HG03097 (cell line): ENCODE measurements around the gene NLRC4.
"Not testable (repeated sequence)": the region's sequence is repeated elsewhere in the genome, so short reads cannot be mapped to it uniquely, and the experiment has no call there.

Experiments used
- ATAC-seq: cut with Tn5 transposase; IDR thresholded peaks from one replicate; pipeline ENCODE4 v1.9.1; 2021; ENCODE audit not compliant: unreplicated experiment, low FRiP score

NLRC4 gene, protein sequence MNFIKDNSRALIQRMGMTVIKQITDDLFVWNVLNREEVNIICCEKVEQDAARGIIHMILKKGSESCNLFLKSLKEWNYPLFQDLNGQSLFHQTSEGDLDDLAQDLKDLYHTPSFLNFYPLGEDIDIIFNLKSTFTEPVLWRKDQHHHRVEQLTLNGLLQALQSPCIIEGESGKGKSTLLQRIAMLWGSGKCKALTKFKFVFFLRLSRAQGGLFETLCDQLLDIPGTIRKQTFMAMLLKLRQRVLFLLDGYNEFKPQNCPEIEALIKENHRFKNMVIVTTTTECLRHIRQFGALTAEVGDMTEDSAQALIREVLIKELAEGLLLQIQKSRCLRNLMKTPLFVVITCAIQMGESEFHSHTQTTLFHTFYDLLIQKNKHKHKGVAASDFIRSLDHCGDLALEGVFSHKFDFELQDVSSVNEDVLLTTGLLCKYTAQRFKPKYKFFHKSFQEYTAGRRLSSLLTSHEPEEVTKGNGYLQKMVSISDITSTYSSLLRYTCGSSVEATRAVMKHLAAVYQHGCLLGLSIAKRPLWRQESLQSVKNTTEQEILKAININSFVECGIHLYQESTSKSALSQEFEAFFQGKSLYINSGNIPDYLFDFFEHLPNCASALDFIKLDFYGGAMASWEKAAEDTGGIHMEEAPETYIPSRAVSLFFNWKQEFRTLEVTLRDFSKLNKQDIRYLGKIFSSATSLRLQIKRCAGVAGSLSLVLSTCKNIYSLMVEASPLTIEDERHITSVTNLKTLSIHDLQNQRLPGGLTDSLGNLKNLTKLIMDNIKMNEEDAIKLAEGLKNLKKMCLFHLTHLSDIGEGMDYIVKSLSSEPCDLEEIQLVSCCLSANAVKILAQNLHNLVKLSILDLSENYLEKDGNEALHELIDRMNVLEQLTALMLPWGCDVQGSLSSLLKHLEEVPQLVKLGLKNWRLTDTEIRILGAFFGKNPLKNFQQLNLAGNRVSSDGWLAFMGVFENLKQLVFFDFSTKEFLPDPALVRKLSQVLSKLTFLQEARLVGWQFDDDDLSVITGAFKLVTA

DNA sequence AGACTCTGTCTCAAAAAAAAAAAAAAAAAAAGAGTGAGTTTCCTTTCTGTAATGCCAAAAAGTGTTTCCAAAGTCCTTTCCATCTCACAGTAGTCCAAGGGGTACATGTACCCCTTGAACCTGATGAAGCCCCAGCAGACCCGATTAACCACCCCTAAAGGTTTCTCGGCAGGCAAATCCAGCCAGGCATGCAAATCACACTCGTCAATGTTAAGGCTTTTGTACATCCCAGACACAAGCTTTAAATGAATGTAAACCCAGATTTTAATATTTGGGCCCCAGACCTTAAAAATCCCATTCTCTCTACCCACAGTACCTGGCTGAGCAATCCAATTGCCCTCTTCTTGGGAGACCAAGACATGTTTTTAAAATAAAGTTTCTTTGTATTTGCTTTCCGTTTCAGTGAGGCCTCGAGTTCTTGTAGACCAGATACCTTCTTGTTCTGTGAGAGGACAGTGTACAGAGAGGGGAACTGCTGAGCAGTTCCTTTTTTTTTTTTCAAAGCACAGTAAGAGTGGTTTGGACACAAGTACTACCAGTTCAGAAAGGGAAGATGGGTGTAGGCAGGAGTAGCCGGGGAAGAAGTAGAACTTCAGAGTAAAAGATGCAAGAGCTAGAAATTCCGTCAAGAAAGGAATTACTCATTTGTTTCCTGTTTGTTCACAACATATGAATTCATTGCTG, at the start of gene NLRC4:
Gene NLRC4, minus strand, starts transcription at position 465 of the 684 bp plus-strand sequence. CDS start 8,111 bp downstream, outside the sequence.
- peak; percentile 83 for ATAC-seq

DNA sequence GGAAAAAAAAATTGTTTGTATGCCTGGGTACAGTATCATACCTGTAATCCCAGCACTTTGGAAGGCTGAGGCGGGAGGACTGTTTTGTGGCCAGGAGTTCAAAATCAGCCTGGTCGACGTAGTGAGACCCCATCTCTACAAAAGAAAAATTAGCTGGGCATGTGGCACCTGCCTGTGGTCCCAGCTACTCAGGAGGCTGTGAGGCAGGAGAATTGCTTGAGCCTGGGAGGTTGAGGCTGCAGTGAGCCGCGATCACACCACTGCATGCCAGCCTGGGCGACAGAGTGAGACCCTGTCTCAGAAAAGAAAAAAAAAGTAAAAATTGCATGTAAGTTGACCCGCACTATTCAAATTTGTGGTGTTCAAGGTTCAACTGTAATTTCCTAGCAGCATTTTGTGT, 45.9 kb upstream of the NLRC4 start:
- no peak for ATAC-seq

DNA sequence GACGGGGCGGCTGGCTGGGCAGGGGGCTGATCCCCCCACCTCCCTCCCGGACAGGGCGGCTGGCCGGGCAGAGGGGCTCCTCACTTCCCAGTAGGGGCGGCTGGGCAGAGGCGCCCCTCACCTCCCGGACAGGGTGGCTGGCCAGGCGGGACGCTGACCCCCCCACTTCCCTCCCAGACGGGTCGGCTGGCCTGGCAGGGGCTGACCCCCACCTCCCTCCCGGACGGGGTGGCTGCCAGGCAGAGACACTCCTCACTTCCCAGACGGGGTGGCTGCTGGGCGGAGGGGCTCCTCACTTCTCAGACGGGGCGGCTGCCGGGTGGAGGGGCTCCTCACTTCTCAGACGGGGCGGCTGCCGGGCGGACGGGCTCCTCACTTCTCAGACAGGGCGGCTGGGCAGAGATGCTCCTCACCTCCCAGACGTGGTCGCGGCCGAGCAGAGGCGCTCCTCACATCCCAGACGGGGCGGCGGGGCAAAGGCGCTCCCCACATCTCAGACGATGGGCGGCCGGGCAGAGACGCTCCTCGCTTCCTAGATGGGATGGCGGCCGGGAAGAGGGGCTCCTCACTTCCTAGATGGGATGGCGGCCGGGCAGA, 29.4 kb upstream of the NLRC4 start:
- not testable (repeated sequence) for ATAC-seq

DNA sequence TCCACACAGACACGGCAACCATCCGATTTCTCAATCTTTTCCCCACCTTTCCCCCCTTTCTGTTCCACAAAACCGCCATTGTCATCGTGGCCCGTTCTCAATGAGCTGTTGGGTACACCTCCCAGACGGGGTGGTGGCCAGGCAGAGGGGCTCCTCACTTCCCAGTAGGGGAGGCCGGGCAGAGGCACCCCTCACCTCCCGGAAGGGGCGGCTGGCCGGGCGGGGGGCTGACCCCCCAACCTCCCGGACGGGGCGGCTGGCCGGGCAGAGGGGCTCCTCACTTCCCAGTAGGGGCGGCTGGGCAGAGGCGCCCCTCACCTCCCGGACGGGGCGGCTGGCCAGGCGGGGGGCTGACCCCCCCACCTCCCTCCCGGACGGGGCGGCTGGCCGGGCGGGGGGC, 28.8 kb upstream of the NLRC4 start:
- ATAC-seq, result not testable (repeated sequence)

DNA sequence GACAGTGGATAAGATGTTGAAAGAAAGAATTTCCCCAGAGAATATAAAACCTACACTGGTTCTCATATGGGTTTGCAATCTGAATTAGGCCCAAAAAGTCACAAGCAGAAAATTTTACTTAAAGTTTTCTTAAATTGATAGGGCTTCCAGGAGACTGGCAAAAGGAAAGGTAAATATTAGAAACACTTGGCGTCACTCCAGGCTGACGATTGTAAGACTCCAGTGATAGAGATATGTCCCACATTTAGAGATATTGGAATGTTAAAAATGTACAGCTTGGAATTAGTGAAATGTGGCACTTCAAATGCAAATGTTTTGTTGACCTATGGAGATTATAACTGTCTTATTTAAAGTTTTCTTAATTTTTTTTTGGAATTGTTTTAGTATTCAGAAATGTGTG, 27.1 kb upstream of the NLRC4 start:
- ATAC-seq, result no peak

DNA sequence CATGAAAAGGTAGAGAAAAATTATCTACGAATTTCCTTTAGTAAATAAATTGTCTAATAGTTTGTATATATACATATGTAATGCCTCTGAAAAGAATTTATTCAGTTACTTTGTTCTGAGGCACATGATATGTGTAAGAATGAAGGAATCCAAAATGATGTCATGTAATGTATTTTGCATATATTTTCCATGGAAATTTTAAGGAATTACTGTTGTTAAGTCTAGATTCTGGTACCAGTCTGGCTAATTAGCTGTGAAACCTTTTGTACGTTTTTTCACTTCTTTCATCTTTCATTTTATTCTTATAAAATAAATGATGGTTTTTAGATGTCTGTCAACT, 25.3 kb upstream of the NLRC4 start:
- no peak for ATAC-seq

DNA sequence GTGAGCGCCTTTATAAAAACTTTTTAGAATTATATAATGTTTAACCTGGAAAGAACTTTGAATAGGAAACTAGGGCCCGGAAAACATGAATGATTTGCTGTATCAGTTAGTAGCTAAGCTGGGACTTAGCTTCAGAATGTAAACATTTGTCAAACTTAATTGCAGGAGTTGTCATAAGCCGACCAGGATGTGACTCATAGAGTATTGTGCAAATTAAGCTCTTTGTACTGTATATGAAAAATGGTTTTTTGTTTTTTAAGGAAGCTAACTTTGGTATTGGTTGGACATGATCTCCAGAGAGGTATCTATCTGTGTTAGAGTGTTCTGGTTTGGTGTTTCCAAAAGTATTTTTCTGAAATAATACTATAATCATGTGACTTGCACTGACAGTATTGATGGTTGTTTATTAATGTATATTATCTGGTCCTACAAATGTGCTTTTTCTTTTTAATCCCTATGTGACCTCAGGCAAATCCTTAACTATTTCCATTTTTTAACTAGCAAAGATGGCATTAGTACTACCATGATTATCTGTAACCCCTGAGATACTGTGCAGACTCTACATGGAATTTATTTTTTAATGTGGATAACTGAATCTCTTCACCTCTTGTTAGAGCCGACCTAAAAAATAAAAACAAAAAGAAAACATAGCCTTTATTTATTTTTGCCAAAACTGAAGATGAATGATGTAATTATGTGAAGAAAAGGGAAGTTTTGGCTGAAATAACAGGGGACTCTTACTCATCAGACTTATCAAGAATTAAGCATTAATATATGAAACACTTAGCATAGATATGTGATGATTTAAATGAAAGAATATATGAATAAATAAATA, 24.7 kb upstream of the NLRC4 start:
- ATAC-seq, result no peak

DNA sequence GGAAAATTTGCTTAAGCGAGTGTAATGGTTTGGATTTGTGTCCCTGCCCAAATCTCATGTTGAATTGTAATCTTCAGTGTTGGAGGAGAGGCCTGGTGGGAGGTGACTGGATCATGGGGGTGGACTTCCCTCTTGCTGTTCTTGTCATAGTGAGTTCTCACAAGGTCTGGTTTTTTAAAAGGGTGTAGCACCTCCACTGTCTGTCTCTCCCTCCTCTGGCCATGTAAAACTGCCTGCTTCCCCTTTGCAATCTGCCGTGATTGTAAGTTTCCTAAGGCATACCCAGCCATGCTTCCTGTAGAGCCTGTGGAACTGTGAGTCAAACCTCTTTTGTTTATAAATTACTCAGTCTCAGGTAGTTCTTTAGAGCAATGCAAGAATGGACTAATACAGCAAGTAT, 19.6 kb upstream of the NLRC4 start:
- ATAC-seq, result no peak

DNA sequence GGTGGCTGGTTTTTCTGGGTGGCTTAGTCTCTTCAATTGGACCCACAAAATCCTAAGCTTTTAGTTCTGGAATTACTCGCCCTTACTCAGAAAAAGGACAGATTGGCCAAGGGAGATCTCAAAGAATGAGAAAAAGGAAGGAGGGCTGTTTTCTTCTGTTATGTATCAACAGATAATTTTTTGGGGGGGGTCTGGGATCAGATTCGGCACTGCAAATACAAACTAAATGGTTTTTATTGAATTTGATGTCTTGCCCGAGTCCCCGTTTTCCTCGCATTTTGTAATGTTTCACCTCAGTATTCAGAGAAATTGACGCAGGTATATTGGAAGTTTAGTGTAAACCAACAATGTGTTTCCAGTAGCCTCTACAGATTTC, 13.8 kb upstream of the NLRC4 start:
- ATAC-seq, result no peak

DNA sequence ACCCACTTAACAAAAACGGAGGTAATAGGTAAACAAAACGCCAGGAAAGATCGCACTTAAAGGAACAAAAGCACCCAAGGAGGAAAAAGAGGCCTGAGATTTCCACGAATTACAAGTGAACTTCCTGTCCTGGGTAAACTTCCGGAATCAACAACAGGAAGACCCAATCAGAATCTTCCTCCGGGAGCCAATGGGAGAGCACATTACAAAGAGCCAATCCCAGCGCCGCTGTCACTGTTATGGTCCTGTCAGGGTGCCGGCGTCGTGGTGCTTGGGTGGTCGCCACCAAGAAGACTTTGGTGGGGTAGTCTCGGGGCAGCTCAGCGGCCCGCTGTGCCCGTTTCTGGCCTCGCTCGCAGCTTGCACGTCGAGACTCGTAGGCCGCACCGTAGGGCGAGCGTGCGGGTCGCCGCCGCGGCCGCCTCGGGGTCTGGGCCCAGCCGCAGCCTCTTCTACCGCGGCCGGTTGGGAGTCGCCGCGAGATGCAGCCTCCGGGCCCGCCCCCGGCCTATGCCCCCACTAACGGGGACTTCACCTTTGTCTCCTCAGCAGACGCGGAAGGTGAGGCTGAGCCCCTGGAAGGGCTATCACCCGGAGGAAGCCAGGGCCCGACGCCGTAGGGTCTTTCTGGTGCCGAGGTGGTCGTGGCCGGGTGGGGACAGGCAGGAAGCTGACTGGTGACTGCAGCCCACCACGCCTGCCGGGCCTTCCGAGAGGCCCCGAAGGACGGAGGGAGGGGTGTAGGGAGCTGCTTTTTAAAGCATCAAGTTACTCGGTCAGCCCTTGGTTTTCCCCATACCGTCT, 13.2 kb upstream of the NLRC4 start, which contains the start of gene YIPF4:
Gene YIPF4, plus strand, starts transcription at position 231 of the 804 bp plus-strand sequence. Its CDS starts 252 bp downstream, at position 483.
- peak; percentile 98 for ATAC-seq

DNA sequence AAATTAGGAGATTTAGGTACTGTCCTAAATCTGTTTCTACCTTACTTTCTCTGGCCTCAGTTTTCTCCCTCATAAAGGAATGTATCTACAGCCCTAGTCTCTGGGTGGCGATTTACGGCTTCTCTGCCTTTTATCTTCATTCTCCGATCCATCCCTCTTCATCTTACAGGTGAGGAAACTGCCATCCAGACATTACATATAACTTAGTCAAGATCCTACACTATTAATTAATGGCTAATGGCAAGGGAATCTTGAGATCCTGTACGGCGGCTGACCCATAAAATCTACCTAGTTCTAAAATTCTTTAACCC, 12.6 kb upstream of the NLRC4 start:
- ATAC-seq, result no peak

DNA sequence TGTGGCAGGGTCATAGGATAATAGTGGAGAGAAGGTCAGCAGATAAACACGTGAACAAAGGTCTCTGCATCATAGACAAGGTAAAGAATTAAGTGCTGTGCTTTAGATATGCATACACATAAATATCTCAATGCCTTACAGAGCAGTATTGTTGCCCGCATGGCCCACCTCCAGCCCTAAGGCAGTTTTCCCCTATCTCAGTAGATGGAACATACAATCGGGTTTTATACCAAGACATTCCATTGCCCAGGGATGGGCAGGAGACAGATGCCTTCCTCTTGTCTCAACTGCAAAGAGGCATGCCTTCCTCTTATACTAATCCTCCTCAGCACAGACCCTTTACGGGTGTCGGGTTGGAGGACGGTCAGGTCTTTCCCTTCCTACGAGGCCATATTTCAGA, 11.1 kb upstream of the NLRC4 start:
- not testable (repeated sequence) for ATAC-seq

DNA sequence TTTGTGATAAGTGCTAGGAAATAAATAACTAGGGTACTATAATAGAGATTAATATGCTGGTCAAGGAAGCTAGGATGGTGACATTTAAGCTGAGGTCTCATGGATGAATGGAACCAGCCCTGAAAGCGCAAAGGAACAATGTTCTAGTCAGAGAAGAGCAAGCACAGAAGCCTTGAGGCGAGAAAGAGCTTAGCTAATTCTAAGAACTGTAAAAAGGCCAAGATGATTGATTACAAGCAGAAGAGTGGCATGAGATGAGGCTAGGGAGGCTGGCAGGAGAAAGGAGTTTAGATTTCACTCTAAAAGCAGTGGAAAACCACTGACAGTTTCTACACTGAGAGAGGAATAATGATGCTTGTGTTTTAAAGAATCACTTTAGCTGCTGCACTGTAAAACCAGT, 9.6 kb upstream of the NLRC4 start:
- ATAC-seq, result no peak

DNA sequence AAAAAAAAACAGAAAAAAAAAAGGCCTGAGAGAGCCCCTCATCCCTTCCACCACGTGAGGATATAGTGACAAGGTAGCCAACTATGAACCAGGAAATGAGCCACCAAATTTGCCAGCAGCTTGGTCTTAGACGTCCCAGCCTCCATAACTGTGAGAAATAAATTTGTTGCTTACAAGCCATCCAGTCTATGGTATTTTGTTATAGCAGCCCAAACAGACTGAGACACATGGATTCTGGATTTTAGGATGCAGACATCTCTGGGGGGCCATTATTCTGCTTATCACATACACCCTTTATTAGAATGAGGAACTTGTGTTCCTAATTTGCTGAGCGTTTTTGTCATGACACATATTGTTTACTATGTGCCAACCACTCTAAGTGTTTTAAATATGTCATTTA, 7.6 kb upstream of the NLRC4 start:
- no peak for ATAC-seq

DNA sequence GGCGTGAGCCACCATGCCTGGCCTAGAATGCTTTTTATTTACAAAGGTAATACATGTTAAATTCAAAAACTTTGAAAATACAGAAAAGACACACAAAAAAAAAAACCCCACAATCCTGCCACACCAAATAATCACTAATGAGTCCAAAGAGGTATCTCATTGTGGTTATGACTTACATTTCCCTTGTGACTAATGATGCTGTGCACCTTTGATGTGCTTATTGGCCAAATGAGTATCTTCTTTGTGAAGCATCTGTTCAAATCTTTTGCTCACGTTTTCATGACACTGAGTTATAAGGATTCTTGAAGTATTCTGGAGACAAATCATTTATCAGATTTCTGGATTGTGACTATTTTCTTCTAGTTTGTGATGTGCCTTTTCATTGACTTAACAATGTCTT, 6.4 kb upstream of the NLRC4 start:
- ATAC-seq, result no peak

DNA sequence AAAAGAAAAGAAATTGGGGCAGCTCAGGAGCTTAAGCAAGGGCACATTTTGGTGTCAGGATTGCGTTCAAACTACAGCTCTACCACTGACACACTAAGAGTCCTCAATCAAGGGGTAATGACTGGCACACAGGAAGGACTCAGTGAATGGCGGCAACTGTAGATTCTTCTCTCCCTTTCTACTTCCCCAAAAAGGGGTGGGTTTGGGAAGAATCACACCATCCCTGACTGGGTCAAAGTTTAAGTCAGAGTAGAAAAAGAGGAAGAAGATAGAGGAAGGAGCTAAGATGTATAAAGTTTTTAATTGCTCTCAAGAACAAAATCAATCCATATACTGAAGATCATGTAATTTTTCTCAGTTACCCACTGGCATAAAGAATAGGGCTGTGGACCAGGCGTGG, 2.6 kb downstream of the NLRC4 start:
- no peak for ATAC-seq

DNA sequence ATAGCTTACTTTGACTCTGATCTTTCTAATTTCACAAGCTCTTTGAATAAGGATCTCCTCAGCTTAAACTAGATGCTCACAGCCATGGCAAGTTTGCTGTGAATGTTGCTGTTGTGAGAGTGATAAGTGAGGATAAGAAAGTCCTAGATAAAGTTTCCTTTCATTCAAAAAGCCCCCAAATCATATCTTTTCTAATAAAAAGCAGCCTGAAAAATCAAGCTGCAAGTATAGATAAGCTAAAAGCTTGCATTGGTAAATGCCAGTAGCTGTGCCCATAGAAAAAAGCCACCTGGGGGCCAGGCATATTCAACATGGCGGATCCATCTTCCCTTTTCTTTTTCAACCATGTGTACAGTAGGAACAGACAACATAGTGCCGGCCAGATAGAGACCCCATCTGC, 4.3 kb downstream of the NLRC4 start:
- ATAC-seq, result no peak

DNA sequence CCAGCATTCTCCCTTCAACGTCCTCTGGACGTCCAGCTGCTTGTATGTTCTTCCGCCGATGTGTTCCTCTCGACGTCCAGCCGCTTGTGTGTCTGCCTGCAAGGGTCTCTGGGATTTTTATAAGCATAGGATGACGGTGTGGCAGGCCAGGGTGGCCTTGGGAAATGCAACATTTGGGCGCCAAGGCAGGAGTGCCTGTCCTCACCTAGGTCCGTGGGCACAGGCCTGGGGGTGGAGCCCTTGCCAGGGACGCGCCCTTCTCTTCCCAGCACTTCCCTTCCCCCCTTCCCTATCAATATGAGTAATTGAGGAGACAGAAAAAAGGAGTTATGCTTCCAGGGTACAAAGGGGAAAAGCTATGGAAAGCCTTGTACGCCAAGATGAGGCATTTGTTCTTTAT, 6.4 kb downstream of the NLRC4 start:
- ATAC-seq, result no peak

DNA sequence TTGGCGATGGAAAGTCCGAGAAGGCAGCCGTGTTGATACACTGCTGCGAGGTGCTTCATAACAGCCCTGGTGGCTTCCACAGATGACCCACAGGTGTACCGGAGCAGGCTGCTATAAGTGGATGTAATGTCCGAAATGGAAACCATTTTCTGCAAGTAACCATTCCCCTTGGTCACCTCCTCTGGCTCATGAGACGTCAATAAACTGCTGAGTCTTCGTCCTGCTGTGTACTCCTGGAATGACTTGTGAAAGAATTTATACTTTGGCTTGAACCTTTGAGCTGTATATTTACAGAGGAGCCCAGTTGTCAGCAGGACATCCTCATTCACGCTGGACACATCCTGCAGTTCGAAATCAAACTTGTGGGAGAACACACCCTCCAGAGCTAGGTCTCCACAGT, 14.4 kb downstream of the NLRC4 start:
- ATAC-seq, result no peak
